Camera-type eye (tissue), 1 donor: ENCODE results near the gene WDFY2. TPM values are rescaled to one million over a fixed set of nuclear protein-coding genes. Genes with fewer than 3 reads are reported as not detected.

ENCODE experiments used
- total RNA-seq: library from RNA; depleted of rRNA; stranded (reverse); fragments of >200 nt; gene quantifications from one replicate; pipeline ENCODE4 v1.2.3, GENCODE V29; 2014

WDFY2 gene, protein sequence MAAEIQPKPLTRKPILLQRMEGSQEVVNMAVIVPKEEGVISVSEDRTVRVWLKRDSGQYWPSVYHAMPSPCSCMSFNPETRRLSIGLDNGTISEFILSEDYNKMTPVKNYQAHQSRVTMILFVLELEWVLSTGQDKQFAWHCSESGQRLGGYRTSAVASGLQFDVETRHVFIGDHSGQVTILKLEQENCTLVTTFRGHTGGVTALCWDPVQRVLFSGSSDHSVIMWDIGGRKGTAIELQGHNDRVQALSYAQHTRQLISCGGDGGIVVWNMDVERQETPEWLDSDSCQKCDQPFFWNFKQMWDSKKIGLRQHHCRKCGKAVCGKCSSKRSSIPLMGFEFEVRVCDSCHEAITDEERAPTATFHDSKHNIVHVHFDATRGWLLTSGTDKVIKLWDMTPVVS
- 17.3 TPM for total RNA-seq

DNA sequence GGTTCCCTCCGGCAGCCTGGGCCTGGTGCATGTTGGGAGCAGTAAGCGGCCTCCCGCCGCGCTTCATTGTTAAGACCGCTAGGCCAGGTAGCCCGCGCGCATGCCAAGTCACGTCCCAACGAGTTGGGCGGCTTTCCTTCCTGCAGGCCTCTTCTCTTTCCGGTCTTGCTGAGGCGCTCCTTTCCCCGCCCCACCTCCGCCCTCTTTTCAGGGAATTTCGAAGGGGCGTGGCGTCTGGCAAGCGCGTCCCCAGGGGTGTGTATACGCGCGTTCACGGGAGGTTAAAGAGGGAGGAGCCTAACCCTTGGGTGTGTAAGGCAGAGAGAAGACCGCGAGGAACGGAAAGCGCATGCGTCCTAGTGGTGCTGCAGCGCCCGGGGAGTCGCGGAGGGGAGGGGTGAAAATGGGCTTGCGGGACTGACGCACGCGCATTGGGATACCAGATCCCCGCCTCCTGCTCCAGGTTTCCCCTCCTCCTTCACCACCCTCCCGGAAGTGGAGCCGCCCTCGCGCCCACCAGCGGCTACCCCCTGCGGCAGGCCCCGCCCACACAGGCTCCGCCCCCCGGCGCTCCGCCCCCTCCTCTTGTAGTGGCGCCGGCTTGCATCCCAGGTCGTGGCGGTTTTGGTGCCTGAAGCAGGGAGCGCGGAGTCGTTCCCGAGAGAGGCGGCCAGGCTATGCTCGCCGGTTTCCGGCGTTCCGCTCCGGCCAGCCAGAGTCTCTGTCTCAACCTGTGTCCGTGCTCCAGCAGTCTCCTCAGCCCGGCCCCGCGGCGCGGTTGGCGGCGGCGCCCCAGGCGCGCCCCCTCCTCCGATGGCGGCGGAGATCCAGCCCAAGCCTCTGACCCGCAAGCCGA, at the start of gene WDFY2:
TSS of gene WDFY2 (plus strand) at position 588 of the 856 bp plus-strand sequence. CDS start at position 814, 226 bp downstream.

DNA sequence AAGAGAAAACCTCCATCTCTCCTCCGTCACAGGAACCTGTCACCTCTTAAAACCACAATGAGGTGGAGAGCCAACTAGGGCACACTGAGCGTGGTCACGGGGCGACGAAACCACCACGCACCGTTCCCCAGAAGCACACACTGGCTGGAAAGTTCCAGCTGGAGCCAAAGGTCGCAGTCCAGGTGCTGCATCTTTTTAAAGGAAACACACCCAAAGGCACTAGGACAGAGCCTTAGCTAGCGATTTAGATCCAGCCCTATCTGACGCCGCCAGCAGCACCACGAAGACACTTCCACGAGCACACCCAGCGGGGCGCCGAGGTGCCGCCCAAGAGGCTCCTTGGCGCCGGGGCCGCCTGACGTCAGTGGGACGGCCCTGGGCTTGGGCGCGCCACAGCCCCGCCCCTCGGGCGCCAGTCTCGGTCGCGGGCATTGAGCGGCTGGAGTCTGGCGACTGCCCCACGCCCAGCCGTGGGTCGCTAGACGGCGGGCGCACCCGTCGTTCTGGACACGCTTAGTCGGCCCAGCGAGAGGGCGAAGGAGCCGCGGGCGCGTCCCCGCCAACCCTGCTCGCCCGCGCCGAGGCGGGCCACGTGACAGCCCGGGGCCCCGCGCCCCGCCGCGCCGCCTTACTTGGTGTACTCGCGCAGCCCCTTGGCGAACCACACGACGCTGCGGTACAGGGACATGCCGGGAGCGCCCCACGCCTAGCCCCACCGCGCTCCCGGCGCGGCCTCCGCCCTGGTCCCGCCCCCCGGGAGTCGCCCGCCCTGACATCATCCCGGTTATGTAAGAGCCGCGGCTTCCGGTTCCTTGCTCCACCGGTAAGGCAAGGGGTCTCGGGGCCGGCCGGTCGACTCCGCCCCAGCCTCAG, 219.4 kb downstream of the WDFY2 start, which contains the start of gene DHRS12:
TSS of gene DHRS12 (minus strand) at position 742 of the 873 bp plus-strand sequence. CDS start 4,504 bp downstream, outside the sequence.

Other genes with a start within 250 kb of the WDFY2 start
- gene SERPINE3, start 244.8 kb upstream of the WDFY2 start, total RNA-seq, result 9.9 TPM
- 83.7 TPM for gene INTS6, start 131.4 kb upstream of the WDFY2 start, total RNA-seq
- 16.2 TPM for gene DHRS12, start 219.7 kb downstream of the WDFY2 start, total RNA-seq